IPS DF 6.9 (cell line): Measurements from ENCODE around the gene ABCA10.
"Not testable (repeated sequence)": the region's sequence is repeated elsewhere in the genome, so short reads cannot be mapped to it uniquely, and the experiment has no call there.

Source experiments
- DNase-seq: peaks from one replicate; pipeline ENCODE4 v3.0.0-alpha.2; 2013; ENCODE audit warnings: low read depth, low spot score
- H3K27ac ChIP-seq: one replicate; pipeline ENCODE4 v1.5.1; 2013; ENCODE audit warnings: low read length, control low read depth
- H3K27me3 ChIP-seq: 2 replicates; pipeline ENCODE4 v1.6.1; 2013; ENCODE audit warnings: mild to moderate bottlenecking, low read length; ENCODE audit not compliant: control insufficient read depth, insufficient read depth
- H3K36me3 ChIP-seq: 2 replicates; pipeline ENCODE4 v1.6.1; 2013; ENCODE audit warnings: low read length; ENCODE audit not compliant: control insufficient read depth, insufficient read depth
- H3K4me1 ChIP-seq: 2 replicates; pipeline ENCODE4 v1.6.1; 2013; ENCODE audit warnings: low read length; ENCODE audit not compliant: control insufficient read depth, insufficient read depth
- H3K4me3 ChIP-seq: 2 replicates; pipeline ENCODE4 v1.5.1; 2013; ENCODE audit warnings: mild to moderate bottlenecking, low read length
- H3K9me3 ChIP-seq: 2 replicates; pipeline ENCODE4 v1.6.1; 2013; ENCODE audit warnings: low read length, inconsistent platforms; ENCODE audit not compliant: control insufficient read depth, insufficient read depth
- whole genome bisulfite sequencing: extraction: QIAGEN DNeasy Blood & Tissue Kit; methylation state at CpG from one replicate; pipeline ENCODE4 v1.1.7; 2013; ENCODE audit warnings: mixed read lengths, missing lambda C conversion rate; ENCODE audit not compliant: insufficient read length, insufficient coverage; 5-methylcytosine and 5-hydroxymethylcytosine counted together

ABCA10 gene

DNA sequence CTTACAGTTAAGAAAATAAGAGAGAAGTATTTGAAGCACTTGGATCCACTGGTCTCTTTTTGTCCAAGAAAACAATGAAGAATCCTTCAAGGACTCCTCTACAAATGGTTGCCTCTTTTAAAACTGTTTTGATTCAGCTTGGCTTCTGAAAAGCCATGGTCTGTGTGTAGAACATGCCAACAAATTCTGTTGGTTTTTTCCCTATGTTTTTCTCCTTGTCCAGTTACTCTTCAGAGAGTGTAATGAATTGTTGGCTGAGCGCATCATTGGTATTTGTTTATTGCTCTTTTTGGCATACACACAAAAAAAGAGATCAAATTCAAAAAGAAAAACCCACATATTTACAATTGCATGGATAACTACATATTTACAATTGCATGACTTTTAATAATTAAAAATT is at the start of gene ABCA10:
Gene ABCA10, minus strand, starts transcription at position 249 of the 400 bp plus-strand sequence. CDS start 3,466 bp downstream, outside the sequence.
- no peaks in the 10 kb centered on the region for H3K36me3 ChIP-seq
- no CpG with 5 or more reads among the region's 1 CpG for WGBS
- no peaks in the 10 kb centered on the region for H3K4me1 ChIP-seq
- H3K9me3 ChIP-seq: no peaks in the 10 kb centered on the region
- no peak within 1 kb of the TSS for H3K4me3 ChIP-seq
- DNase-seq: no peak
- no peak within 1 kb of the TSS for H3K27ac ChIP-seq
- no peaks in the 10 kb centered on the region for H3K27me3 ChIP-seq

DNA sequence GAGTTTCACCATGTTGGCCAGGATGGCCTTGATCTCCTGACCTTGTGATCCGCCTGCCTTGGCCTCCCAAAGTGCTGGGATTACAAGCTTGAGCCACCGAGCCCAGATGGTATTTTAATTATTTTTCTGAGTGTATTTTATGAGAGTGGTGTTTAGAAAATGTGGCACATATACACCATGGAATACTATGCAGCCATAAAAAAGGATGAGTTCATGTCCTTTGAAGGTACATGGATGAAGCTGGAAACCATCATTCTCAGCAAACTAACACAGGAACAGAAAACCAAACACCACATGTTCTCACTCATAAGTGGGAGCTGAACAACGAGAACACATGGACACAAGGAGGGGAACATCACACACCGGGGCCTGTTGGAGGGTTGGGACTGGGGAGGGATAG is 47.7 kb upstream of the ABCA10 start:
- not testable (repeated sequence) for DNase-seq, H3K27me3 ChIP-seq
- WGBS: no CpG with 5 or more reads among the region's 4 CpGs

DNA sequence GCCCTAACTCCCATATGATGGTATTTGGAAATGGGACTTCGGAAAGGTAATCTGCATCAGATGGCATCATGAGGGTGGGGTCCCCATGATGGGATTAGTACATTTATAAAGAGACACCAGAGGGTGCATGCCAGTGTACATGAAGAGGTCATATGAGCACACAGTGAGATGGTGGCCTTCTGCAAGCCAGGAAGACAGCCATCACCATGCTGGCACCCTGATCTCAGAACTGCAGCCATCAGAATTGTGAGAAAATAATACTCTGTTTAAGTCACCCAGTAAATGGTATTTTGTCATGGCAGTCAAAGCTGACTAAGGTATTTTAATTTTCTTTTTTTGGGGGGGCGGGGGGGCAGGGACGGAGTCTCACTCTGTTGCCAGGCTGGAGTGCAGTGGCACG is 47.1 kb upstream of the ABCA10 start:
- WGBS: no CpG with 5 or more reads among the region's 4 CpGs
- H3K9me3 ChIP-seq: no peaks in the 10 kb centered on the region
- no peaks in the 10 kb centered on the region for H3K36me3 ChIP-seq
- H3K27ac ChIP-seq: no peak overlapping the region
- H3K4me3 ChIP-seq: no peak overlapping the region
- H3K4me1 ChIP-seq: no peaks in the 10 kb centered on the region
- no peaks in the 10 kb centered on the region for H3K27me3 ChIP-seq
- no peak for DNase-seq

More for the DNA sequence above, 47.7 kb upstream of the ABCA10 start:
- not testable (repeated sequence) for H3K27ac ChIP-seq, H3K9me3 ChIP-seq, H3K36me3 ChIP-seq, H3K4me3 ChIP-seq, H3K4me1 ChIP-seq

DNA sequence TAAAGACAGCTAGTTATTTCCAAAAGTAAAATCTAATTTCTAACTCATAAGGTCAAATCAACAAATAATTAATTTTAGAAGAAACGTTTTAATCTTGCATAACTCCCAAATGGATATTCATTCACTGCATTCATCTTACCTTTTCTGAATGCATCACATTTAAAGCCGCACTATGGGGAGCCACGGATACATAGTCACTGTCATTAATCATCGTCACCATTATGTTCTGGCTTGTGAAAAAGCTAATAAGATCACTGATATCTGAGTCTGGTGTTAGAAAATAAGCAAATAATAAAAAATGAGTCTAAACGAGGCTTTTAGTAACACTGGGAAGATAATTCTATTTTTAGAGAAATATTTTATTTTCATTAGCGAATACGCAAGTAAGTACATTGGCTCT is 42.4 kb upstream of the ABCA10 start:
- Histone ChIP-seq H3K9me3 (no peaks in the 10 kb centered on the region), H3K4me1 (no peaks in the 10 kb centered on the region), H3K4me3 (no peak overlapping the region), H3K27ac (no peak overlapping the region), H3K27me3 (no peaks in the 10 kb centered on the region), H3K36me3 (no peaks in the 10 kb centered on the region)
- no peak for DNase-seq
- no CpG with 5 or more reads among the region's 7 CpGs for WGBS

- no peak overlapping the region for H3K27ac ChIP-seq
- DNase-seq: no peak
- H3K9me3 ChIP-seq: no peaks in the 10 kb centered on the region
- no peaks in the 10 kb centered on the region for H3K27me3 ChIP-seq
- H3K36me3 ChIP-seq: no peaks in the 10 kb centered on the region
- no CpG with 5 or more reads among the region's 6 CpGs for WGBS
- H3K4me1 ChIP-seq: no peaks in the 10 kb centered on the region
- no peak overlapping the region for H3K4me3 ChIP-seq
Observed at GRCh38 chr17:69269131-69269998, 40.7 kb upstream of the ABCA10 start.

GRCh38 chr17:69268543-69269014 is 40.0 kb upstream of the ABCA10 start:
- H3K27ac ChIP-seq: no peak overlapping the region
- no peaks in the 10 kb centered on the region for H3K27me3 ChIP-seq
- H3K36me3 ChIP-seq: no peaks in the 10 kb centered on the region
- DNase-seq: no peak
- no peaks in the 10 kb centered on the region for H3K9me3 ChIP-seq
- no peak overlapping the region for H3K4me3 ChIP-seq
- no peaks in the 10 kb centered on the region for H3K4me1 ChIP-seq
- no CpG with 5 or more reads among the region's 5 CpGs for WGBS

DNA sequence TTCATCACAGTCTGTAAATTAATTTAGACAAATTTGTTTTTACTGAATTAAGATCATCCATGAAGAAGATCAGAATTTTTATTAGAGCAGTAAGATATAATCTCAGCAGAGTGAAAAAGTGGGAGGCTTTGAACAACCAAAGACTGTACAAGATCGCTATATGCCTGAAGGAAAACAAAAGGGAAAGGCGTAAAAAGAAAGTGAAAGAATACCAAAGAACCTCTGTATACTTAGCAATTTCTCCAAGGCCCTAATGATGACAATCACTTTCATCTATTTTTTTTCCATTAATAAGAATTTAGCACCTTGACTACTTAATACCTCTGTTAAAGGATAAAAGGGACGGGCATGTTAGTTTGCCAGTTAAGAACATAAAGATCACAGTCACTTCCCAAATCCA is 38.6 kb upstream of the ABCA10 start:
- no CpG with 5 or more reads among the region's 3 CpGs for WGBS
- no peak overlapping the region for H3K27ac ChIP-seq
- H3K9me3 ChIP-seq: no peaks in the 10 kb centered on the region
- H3K4me3 ChIP-seq: no peak overlapping the region
- no peaks in the 10 kb centered on the region for H3K27me3 ChIP-seq
- DNase-seq: no peak
- no peaks in the 10 kb centered on the region for H3K36me3 ChIP-seq
- H3K4me1 ChIP-seq: no peaks in the 10 kb centered on the region

- WGBS: no CpG with 5 or more reads among the region's 1 CpG
- no peaks in the 10 kb centered on the region for H3K4me1 ChIP-seq
- H3K9me3 ChIP-seq: no peaks in the 10 kb centered on the region
- no peak overlapping the region for H3K27ac ChIP-seq
- H3K36me3 ChIP-seq: no peaks in the 10 kb centered on the region
- no peak overlapping the region for H3K4me3 ChIP-seq
- no peaks in the 10 kb centered on the region for H3K27me3 ChIP-seq
- no peak for DNase-seq
Observed at GRCh38 chr17:69265873-69266272, 37.2 kb upstream of the ABCA10 start.

- H3K9me3 ChIP-seq: no peaks in the 10 kb centered on the region
- no peaks in the 10 kb centered on the region for H3K27me3 ChIP-seq
- no peak overlapping the region for H3K4me3 ChIP-seq
- no peaks in the 10 kb centered on the region for H3K36me3 ChIP-seq
- DNase-seq: no peak
- H3K4me1 ChIP-seq: no peaks in the 10 kb centered on the region
- no peak overlapping the region for H3K27ac ChIP-seq
- WGBS: no CpG with 5 or more reads among the region's 1 CpG
Observed at GRCh38 chr17:69254187-69254586, 25.6 kb upstream of the ABCA10 start.

GRCh38 chr17:69250641-69251040 is 22.0 kb upstream of the ABCA10 start:
- 100% methylated on average over 2 of the region's 4 CpGs for WGBS
- no peak for DNase-seq
- no peaks in the 10 kb centered on the region for H3K27me3 ChIP-seq
- H3K9me3 ChIP-seq: no peaks in the 10 kb centered on the region
- H3K27ac ChIP-seq: no peak overlapping the region
- H3K36me3 ChIP-seq: no peaks in the 10 kb centered on the region
- no peaks in the 10 kb centered on the region for H3K4me1 ChIP-seq
- no peak overlapping the region for H3K4me3 ChIP-seq
